Spleen (tissue), 11 donors: ENCODE measurements around the gene PLEKHG3. TPM values are rescaled to one million over a fixed set of nuclear protein-coding genes. Genes with fewer than 3 reads are reported as not detected.

Source experiments
- DNase-seq: peaks from one replicate; pipeline ENCODE4 v3.0.0-alpha.2; 2020
- H3K27ac ChIP-seq, 8 donors: fragments of 200-600 bp; sonication (generic) in 7 of 8; 1 replicate in 4 of 8; 2 replicates in 4 of 8; pipeline versions ENCODE4 v1.5.0 to v1.8.0; 2016 to 2021; ENCODE audit warnings: inconsistent platforms in 4 of 8, mild to moderate bottlenecking in 4 of 8, moderate library complexity in 1 of 8
- H3K27me3 ChIP-seq, 7 donors: fragments of 200-600 bp; sonication (generic) in 6 of 7; replicated peaks in 1 of 7; 1 replicate in 4 of 7; 2 replicates in 3 of 7; pipeline versions ENCODE4 v1.5.0 to v1.8.0; 2016 to 2021; ENCODE audit warnings: inconsistent platforms in 3 of 7, mild to moderate bottlenecking in 1 of 7
- H3K36me3 ChIP-seq, 6 donors: fragments of 200-600 bp; sonication (generic) in 5 of 6; 1 replicate in 4 of 6; 2 replicates in 2 of 6; pipeline versions ENCODE4 v1.5.0 to v1.8.0; 2016 to 2021; ENCODE audit warnings: inconsistent platforms in 2 of 6
- H3K4me1 ChIP-seq, 6 donors: fragments of 200-600 bp; sonication (generic) in 5 of 6; 1 replicate in 3 of 6; 2 replicates in 3 of 6; pipeline versions ENCODE4 v1.5.0 to v1.8.0; 2016 to 2021; ENCODE audit warnings: inconsistent platforms in 3 of 6
- H3K4me3 ChIP-seq, 8 donors: fragments of 200-600 bp; sonication (generic) in 7 of 8; 1 replicate in 4 of 8; 2 replicates in 4 of 8; pipeline versions ENCODE4 v1.5.0 to v1.8.0; 2016 to 2021; ENCODE audit warnings: inconsistent platforms in 4 of 8, mild to moderate bottlenecking in 4 of 8, moderate library complexity in 2 of 8
- H3K9me3 ChIP-seq, 8 donors: fragments of 200-600 bp; sonication (generic) in 7 of 8; 1 replicate in 4 of 8; 2 replicates in 4 of 8; pipeline versions ENCODE4 v1.5.0 to v1.8.0; 2016 to 2021; ENCODE audit warnings: inconsistent platforms in 4 of 8
- CTCF ChIP-seq, 11 experiments: fragments of 200-600 bp in 7 of 11; fragments of 450-650 bp in 4 of 11; sonication (generic) in 4 of 11; IDR thresholded peaks in 8 of 11; conservative IDR thresholded peaks in 3 of 11; 1 replicate in 7 of 11; 2 replicates in 4 of 11; pipeline versions ENCODE4 v1.4.0 to v1.8.0; 2016 to 2021; ENCODE audit warnings: antibody characterized with exemption in 11 of 11, inconsistent platforms in 4 of 11, mild to moderate bottlenecking in 1 of 11
- POLR2A ChIP-seq, 3 donors: fragments of 450-650 bp; IDR thresholded peaks; one replicate each; pipeline ENCODE4 v1.5.1; 2017; ENCODE audit warnings: antibody characterized with exemption in 3 of 3, mild to moderate bottlenecking in 1 of 3
- POLR2AphosphoS5 ChIP-seq, 3 donors: sonication (generic); formaldehyde crosslinking; IDR thresholded peaks; one replicate each; pipeline ENCODE4 v1.5.1; 2017; ENCODE audit warnings: antibody characterized with exemption in 3 of 3
- WGBS, 5 donors: extraction: QIAGEN DNeasy Blood & Tissue Kit in 3 of 5; methylation state at CpG; one replicate each; pipeline versions ENCODE4 v1.1.5 to v1.1.7; 2013 to 2018; 5-methylcytosine and 5-hydroxymethylcytosine counted together
- intact Hi-C: fragments of 100-400 bp; cut with DNase I; formaldehyde crosslinking; loops from one replicate; pipeline ENCODE4 v1.15.0; 2023; ENCODE audit warnings: low total_unique reads
- polyA plus RNA-seq, 3 donors: library from polyadenylated mRNA; stranded (reverse); fragments of 200-250 nt; gene quantifications; one replicate each; pipeline ENCODE4 v1.2.1, GENCODE V29; 2013
- total RNA-seq, 7 donors: library from RNA; depleted of rRNA in 3 of 7; stranded (reverse); fragments of >200 nt in 3 of 7; fragmentation: NEBNext Ultra II Directional in 4 of 7; extraction: Animal tissue kit (Norgen Biotek cat#: 25700) in 4 of 7; gene quantifications; one replicate each; pipeline versions ENCODE4 v1.1.0 to v1.2.1, GENCODE V29; 2016 to 2021
- donor health status: healthy with polysubstance abuse.
- donor health status: DM: no; HTN: no; CAD: no; lungs with moderate emphysema.
- donor health status: DM: no; HTN: no; CAD: no.
- donor health status: Bipolar disorder and iron deficiency.
- donor health status: healthy.
- donor health status: DM: no; HTN: no; CAD: no.
- donor health status: DM: yes; HTN: yes; CAD: no.

PLEKHG3 gene
- total and polyA plus RNA-seq, 10 donors = 4.5 to 77.7 (median 45.4) TPM

- Histone ChIP-seq H3K27me3 (no peaks in the 10 kb centered on the region), H3K4me3 (no peak overlapping the region), H3K36me3 (no peaks in the 10 kb centered on the region), H3K4me1 (no peaks in the 10 kb centered on the region), H3K9me3 (no peaks in the 10 kb centered on the region), H3K27ac (no peak overlapping the region)
- WGBS, 5 donors = 85 to 97% (median 94%) methylated on average over 15 to 18 of the region's 18 CpGs
- TF ChIP-seq POLR2A (IDR thresholded peaks at IDR 0.05) = no peak
- no peak for TF ChIP-seq CTCF (IDR thresholded peaks at IDR 0.05 in 8 of 11, conservative IDR thresholded peaks at IDR 0.05 in 3 of 11)
- no peak for TF ChIP-seq POLR2AphosphoS5 (IDR thresholded peaks at IDR 0.05)
- intact Hi-C loops = no loop called here
- peak; percentile 71 for DNase-seq
Measured at GRCh38 chr14:64770751-64771150, 66.5 kb downstream of the PLEKHG3 start.

GRCh38 chr14:64771161-64771560 is 66.9 kb downstream of the PLEKHG3 start:
- Histone ChIP-seq H3K27ac (no peak overlapping the region), H3K9me3 (no peaks in the 10 kb centered on the region), H3K4me1 (no peaks in the 10 kb centered on the region), H3K36me3 (no peaks in the 10 kb centered on the region), H3K27me3 (no peaks in the 10 kb centered on the region), H3K4me3 (no peak overlapping the region)
- WGBS, 5 donors = 49 to 71% (median 58%) methylated on average over 2 of the region's 2 CpGs
- intact Hi-C loops = no loop called here
- TF ChIP-seq POLR2A (IDR thresholded peaks at IDR 0.05) = no peak
- TF ChIP-seq CTCF (IDR thresholded peaks at IDR 0.05 in 8 of 11, conservative IDR thresholded peaks at IDR 0.05 in 3 of 11) = no peak
- no peak for TF ChIP-seq POLR2AphosphoS5 (IDR thresholded peaks at IDR 0.05)
- no peak for DNase-seq

DNA sequence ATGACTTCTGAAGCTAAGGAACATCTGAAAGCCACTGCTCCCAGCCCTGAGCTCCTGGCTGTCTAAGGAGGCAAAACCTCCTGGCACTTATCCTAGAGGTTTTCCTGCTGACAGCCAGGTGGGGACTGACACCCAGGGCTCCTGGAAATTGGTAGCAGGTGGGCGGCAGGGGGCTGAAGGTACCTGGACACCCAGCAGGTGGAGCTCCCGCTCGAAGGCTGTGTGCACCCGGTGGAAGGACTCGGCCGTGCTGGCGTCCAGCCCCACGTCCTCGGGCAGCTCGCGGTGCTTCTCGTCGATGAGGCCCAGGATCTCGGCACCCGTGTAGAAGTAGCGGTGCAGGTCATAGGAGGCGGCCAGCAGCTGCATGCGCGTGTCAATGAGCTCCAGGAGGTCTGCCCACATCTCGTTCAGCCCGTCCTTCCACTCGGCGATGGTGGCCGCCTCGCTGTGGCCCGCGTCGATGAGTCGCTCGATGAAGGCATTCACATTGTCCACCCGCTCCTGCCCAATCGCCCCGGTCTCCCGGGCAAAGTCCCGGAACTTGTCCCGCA is 68.2 kb downstream of the PLEKHG3 start:
- H3K36me3 ChIP-seq = no peaks in the 10 kb centered on the region
- intact Hi-C loops = no loop called here
- H3K27me3 ChIP-seq = no peaks in the 10 kb centered on the region
- H3K4me3 ChIP-seq = no peak overlapping the region
- H3K27ac ChIP-seq = no peak overlapping the region
- H3K4me1 ChIP-seq = no peaks in the 10 kb centered on the region
- no peak for TF ChIP-seq POLR2A (IDR thresholded peaks at IDR 0.05)
- no peak for TF ChIP-seq CTCF (IDR thresholded peaks at IDR 0.05 in 8 of 11, conservative IDR thresholded peaks at IDR 0.05 in 3 of 11)
- TF ChIP-seq POLR2AphosphoS5 (IDR thresholded peaks at IDR 0.05) = no peak
- H3K9me3 ChIP-seq = no peaks in the 10 kb centered on the region
- 95 to 97% (median 96%) methylated on average over 12 to 36 of the region's 36 CpGs for WGBS, 5 donors
- peak; percentile 68 for DNase-seq

DNA sequence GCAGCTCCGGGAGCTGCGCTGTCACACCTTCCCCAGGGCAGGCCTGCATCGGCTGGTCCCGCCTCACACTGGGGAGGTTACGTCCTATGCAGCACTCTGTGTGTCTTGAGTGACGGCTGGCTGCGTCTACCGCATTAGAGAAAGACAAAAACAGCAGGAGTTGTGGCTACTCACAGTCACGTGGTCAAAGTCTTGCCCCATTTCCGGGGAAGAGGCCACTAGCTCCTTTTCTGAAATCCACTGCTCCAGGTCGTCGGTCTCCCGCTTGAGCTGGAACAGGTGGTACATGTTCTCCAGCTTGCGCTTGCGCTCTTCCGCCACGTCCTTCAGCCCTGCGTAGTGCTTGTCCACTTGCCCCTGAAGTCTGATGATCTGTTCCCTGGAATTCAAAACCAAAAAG is 68.8 kb downstream of the PLEKHG3 start:
- DNase-seq = peak; percentile 41
- H3K4me1 ChIP-seq = peaks cover 0 to 4% (median 3%) of the 10 kb centered on the region in 6 donors
- 87 to 97% (median 94%) methylated on average over 13 to 18 of the region's 18 CpGs for WGBS, 5 donors
- no peak for TF ChIP-seq POLR2AphosphoS5 (IDR thresholded peaks at IDR 0.05)
- no peak for TF ChIP-seq POLR2A (IDR thresholded peaks at IDR 0.05)
- TF ChIP-seq CTCF (IDR thresholded peaks at IDR 0.05 in 8 of 11, conservative IDR thresholded peaks at IDR 0.05 in 3 of 11) = no peak
- no peak overlapping the region for H3K27ac ChIP-seq
- no peak overlapping the region for H3K4me3 ChIP-seq
- no peaks in the 10 kb centered on the region for H3K36me3 ChIP-seq
- H3K27me3 ChIP-seq = no peaks in the 10 kb centered on the region
- intact Hi-C loops = no loop called here
- no peaks in the 10 kb centered on the region for H3K9me3 ChIP-seq
